Subcutaneous adipose tissue (tissue), 4 donors: Measurements from ENCODE around the gene PITPNM3. TPM values are rescaled to one million over a fixed set of nuclear protein-coding genes. Genes with fewer than 3 reads are reported as not detected.

Experiments used
- CTCF ChIP-seq: fragments of 450-650 bp; IDR thresholded peaks from one replicate; pipeline ENCODE4 v1.5.1; 2016; ENCODE audit warnings: low read depth, mild to moderate bottlenecking, control low read depth, antibody characterized with exemption, moderate library complexity
- total RNA-seq, 4 donors: library from RNA; depleted of rRNA; stranded (reverse); fragments of >200 nt; gene quantifications; one replicate each; pipeline ENCODE4 v1.1.0, GENCODE V29; 2016

PITPNM3 gene
- 1 to 10 TPM in 2 of 4 donors, under 1 TPM in 2; 0.34 to 1.9 (median 1.2) TPM for total RNA-seq

GRCh38 chr17:6556121-6557039, at the start of gene PITPNM3:
Gene PITPNM3 (minus strand): TSS chr17:6556555. CDS start chr17:6556406, 149 bp downstream.
- no peak for TF ChIP-seq CTCF

GRCh38 chr17:6605142-6605541, 48.8 kb upstream of the PITPNM3 start:
- TF ChIP-seq CTCF, result no peak

- no peak for TF ChIP-seq CTCF
Observed at GRCh38 chr17:6603744-6604325, 47.5 kb upstream of the PITPNM3 start.

- TF ChIP-seq CTCF, result no peak
Observed at GRCh38 chr17:6602141-6602540, 45.8 kb upstream of the PITPNM3 start.

GRCh38 chr17:6599364-6599763, 43.0 kb upstream of the PITPNM3 start:
- no peak for TF ChIP-seq CTCF

GRCh38 chr17:6597727-6598126, 41.4 kb upstream of the PITPNM3 start:
- TF ChIP-seq CTCF, result no peak

- no peak for TF ChIP-seq CTCF
Observed at GRCh38 chr17:6596941-6597340, 40.6 kb upstream of the PITPNM3 start.
